ENCODE results near the gene MEGF11. TPM values are rescaled to one million over a fixed set of nuclear protein-coding genes. Genes with fewer than 3 reads are reported as not detected.

The MEGF11 gene
- total RNA-seq, 4 donors from 2014 or later: 0.97 to 10.6 (median 4.0) TPM

DNA sequence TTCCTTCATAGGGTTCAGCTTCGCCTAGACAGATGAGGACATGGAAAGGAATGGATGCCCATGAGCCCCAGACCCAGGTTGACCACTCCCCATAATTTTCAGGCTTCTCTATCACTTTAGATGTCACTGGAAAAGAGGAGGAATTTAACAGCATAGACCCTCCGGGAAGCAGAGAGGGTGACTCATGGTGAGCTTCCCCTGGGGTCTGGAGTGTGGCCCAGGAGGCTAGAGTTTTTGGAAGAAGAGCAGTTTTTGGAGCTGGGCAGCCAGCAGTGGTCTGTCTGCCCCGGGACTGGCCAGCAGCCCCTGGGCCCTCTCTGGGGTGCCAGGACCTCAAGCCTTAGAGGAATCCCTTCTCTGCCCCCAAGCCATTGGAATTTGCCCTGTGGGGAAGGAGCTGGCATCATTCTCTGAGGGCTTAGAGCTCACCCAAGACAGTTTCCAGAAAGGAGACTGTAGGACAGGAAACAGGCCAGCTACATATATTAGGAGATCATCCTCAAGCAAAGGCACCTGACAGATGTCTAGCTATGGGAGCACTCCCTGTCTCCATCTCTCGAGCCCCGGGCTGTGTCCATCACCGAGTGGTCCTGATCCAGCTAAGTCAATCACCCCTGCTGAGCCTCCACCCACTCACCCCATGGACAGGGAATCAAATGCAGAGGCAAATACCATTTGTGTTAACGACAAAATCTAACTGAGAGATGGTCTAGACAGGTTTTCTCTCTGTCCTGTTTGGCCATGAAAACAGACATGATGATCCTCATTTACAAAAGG lies 67.3 kb downstream of the MEGF11 start:
- H3K4me3 ChIP-seq (ENCODE audit: low read depth, poor library complexity, severe bottlenecking): no peak overlapping the region
- 76 to 78% methylated on average over 7 of the region's 7 CpGs for WGBS, 2 donors
- no peak for TF ChIP-seq POLR2A (IDR thresholded peaks at IDR 0.05)
- TF ChIP-seq, protein P1, sequence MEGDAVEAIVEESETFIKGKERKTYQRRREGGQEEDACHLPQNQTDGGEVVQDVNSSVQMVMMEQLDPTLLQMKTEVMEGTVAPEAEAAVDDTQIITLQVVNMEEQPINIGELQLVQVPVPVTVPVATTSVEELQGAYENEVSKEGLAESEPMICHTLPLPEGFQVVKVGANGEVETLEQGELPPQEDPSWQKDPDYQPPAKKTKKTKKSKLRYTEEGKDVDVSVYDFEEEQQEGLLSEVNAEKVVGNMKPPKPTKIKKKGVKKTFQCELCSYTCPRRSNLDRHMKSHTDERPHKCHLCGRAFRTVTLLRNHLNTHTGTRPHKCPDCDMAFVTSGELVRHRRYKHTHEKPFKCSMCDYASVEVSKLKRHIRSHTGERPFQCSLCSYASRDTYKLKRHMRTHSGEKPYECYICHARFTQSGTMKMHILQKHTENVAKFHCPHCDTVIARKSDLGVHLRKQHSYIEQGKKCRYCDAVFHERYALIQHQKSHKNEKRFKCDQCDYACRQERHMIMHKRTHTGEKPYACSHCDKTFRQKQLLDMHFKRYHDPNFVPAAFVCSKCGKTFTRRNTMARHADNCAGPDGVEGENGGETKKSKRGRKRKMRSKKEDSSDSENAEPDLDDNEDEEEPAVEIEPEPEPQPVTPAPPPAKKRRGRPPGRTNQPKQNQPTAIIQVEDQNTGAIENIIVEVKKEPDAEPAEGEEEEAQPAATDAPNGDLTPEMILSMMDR (IDR thresholded peaks at IDR 0.05): no peak
- intact Hi-C loops (cut with DNase I; ENCODE audit: low total_unique reads): no loop called here
- DNase-seq (ENCODE audit: low spot score in 2 of 2): peak in 1 of 2 donors; percentile 68

DNA sequence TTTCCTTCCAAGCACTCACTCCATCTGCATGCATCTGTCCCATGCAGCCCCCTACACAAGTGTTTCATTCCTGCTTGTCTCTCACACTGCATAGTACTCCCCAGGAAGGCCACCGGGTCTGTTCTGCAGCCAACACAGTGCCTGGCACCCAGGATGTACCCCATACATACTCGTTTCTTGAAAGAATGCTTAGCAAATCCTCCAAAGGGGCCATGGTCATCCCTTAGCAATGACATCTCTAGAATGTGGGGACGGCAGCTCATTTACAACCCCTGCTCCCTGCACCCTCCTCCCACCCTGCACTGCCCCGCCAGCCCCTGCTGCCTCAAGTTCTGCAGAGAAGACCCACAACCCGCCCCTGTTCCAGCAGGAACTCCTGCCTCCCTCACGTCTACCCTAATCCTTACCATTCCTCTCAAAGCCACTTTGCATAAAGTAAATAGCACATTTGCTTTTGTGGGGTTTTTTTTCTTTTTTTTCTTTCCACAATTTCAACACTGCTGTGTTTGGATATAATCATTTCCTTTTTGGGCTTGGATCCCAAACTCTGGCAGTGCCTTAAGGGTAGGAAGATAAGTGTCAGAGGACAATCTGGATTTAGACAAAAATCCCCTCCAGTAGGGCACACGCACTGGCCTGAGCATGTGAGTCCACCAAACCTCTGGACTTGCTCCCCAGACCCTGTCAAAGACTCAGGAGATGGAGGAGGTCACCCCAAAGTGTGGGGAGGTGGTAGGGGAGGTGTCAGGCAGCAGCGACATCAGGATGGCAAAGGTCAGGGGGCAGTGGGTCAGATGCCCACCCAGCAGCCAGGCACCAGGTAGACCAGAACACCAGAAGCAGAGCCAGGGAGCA lies 68.4 kb downstream of the MEGF11 start:
- TF ChIP-seq, protein P1 (IDR thresholded peaks at IDR 0.05): no peak
- no peak for TF ChIP-seq POLR2A (IDR thresholded peaks at IDR 0.05)
- WGBS, 2 donors: 43 to 52% methylated on average over 7 to 8 of the region's 8 CpGs
- H3K4me3 ChIP-seq (ENCODE audit: low read depth, poor library complexity, severe bottlenecking): no peak overlapping the region
- peak in 1 of 2 donors; percentile 58 for DNase-seq (ENCODE audit: low spot score in 2 of 2)
- intact Hi-C loops (cut with DNase I; ENCODE audit: low total_unique reads): no loop called here

DNA sequence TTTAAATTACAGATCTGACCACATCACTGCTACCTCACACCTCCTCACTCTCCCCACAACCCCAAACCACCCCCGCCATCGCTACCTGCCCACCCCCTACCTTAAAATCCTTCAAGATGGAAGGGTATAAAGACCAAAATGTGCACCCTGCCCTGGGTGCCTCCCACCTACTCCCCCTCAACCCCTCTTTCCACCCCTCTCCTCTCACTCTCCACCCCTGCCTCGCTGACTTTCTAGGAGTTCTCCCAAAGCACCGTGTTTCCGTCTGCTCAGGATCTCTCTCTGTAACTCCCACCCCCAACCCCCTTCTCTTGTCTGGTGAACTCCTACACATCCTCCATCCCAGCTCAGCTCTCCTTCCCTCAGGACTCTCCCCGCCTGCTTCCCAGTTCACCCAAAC lies 69.1 kb downstream of the MEGF11 start:
- WGBS, 2 donors: 68 to 69% methylated on average over 6 of the region's 6 CpGs
- DNase-seq (ENCODE audit: low spot score in 2 of 2): peak in 1 of 2 donors; percentile 42
- TF ChIP-seq POLR2A (IDR thresholded peaks at IDR 0.05): no peak
- TF ChIP-seq, protein P1 (IDR thresholded peaks at IDR 0.05): no peak
- no peak overlapping the region for H3K4me3 ChIP-seq (ENCODE audit: low read depth, poor library complexity, severe bottlenecking)
- intact Hi-C loops (cut with DNase I; ENCODE audit: low total_unique reads): no loop called here

DNA sequence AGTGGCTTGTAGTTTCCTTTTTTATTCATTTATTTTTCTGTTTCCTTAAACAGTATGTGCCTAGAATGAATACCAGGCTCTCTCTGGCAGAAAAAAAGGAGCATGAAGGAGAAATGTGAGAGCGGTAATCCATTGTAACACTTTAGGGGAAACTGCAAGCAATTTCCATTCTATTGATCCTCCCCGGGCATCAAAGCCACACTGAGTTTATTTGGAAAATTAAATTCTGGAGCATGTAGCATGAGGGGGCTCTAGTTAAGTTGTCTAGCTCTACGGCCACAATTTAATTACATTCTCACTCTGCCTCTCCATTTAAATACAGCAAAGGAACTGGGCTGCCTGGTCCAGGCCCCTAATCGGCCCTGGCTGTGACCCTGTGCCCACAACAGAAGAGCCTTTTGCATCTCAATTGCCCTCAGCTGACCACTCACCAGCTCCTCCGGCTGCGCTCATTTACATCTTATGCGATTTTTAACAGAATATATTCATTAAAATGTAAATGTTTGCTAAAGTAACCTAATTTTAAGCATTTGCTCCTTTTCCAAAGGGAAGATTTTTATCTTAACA lies 72.9 kb downstream of the MEGF11 start:
- intact Hi-C loops (cut with DNase I; ENCODE audit: low total_unique reads): no loop called here
- no peak for DNase-seq (ENCODE audit: low spot score in 2 of 2)
- no peak overlapping the region for H3K4me3 ChIP-seq (ENCODE audit: low read depth, poor library complexity, severe bottlenecking)
- 83 to 85% methylated on average over 7 of the region's 7 CpGs for WGBS, 2 donors
- TF ChIP-seq, protein P1 (IDR thresholded peaks at IDR 0.05): no peak
- no peak for TF ChIP-seq POLR2A (IDR thresholded peaks at IDR 0.05)

DNA sequence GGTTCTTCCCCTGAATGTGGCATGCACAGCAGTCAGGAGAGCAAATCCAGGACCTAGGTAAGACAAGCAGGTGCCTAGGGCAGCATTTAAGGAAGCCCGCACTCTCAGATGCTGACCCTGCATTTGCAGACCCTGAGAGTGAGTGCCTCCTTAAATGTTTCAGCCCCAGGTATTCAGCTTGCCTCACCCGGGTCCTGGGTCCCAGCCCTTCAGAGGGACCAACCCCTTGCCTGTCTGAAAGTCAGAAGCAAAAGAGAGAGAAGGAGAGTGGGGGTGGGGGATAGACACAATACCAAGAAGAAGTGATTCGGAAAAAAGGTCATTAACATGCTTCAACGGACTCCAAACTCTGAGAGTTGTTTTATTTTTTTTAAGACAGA lies 75.0 kb downstream of the MEGF11 start:
- 27 to 32% methylated on average over 4 of the region's 4 CpGs for WGBS, 2 donors
- no peak for DNase-seq (ENCODE audit: low spot score in 2 of 2)
- TF ChIP-seq, protein P1 (IDR thresholded peaks at IDR 0.05): no peak
- TF ChIP-seq POLR2A (IDR thresholded peaks at IDR 0.05): no peak
- H3K4me3 ChIP-seq (ENCODE audit: low read depth, poor library complexity, severe bottlenecking): no peak overlapping the region
- intact Hi-C loops (cut with DNase I; ENCODE audit: low total_unique reads): no loop called here
